ENCODE data around the gene BIRC7. TPM values are rescaled to one million over a fixed set of nuclear protein-coding genes. Genes with fewer than 3 reads are reported as not detected.
A peak's percentile ranks its signal among the peaks of the same experiment; 100 is the strongest.
"Not testable (repeated sequence)": the region's sequence is repeated elsewhere in the genome, so short reads cannot be mapped to it uniquely, and the experiment has no call there.

BIRC7 gene
- total RNA-seq, 1 donor from 2014 or later: not detected

DNA sequence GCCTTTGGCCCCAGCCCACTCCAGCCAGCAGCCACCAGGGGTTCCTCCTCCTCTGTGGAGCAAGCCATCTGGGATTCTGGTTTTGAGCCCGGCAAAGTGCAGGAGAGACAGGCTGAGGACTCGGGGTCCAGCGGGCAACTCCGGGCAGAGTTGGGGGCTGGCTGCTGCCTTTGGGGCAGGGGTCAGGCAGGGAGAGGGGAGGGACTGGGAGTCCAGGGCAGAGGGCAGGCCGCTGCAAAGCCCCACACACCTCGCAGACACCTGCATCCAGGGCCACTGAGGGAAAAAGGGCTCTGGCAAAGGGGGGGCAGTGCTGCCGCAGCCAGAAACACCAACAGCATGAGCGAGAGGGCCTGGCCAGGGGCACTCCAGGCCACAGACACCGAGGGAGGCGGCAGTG, 8.8 kb downstream of the BIRC7 start:
- FAIRE-seq: no peak
- no peak for DNase-seq (ENCODE audit: low spot score in 2 of 2)

DNA sequence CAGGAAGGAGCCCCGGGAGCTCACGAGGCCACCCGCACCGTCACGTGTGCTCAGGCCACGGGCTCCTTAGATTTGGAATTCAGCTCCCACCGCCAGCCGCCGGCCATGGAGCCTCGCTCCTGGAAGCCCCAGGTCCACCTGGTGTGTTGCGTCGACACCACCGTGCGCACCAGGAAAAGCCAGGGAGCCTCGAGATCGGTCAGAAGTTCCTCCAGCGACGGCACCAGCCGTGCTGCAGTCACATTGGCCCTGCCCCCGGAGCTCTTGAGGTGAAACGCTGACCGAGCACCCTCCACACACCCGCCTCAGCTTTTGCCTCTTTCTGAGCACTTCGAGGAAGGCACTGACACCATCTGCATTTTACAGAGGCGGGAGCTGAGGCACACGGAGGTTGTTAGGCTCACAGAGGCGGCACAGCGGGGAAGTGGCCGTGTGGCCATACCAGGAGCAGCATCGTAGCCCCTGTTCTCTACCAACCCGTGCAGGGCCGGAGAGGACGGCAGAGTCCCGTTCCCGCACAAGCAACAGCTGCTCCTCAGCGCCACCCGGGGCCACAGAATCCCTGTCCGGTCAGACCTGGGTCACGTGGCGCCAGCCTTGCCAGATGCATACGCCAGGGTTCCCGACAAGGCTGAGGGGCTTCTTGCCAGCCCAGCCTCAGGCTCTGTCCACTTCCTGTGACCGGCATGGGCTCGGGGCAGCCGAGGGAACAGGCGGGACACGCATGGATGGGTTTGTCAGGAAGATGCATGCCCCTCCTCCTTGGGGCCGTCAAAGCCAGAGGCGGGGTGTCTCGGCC, 11.0 kb downstream of the BIRC7 start:
- DNase-seq (ENCODE audit: low spot score in 2 of 2) (no peak), FAIRE-seq (no peak)

DNA sequence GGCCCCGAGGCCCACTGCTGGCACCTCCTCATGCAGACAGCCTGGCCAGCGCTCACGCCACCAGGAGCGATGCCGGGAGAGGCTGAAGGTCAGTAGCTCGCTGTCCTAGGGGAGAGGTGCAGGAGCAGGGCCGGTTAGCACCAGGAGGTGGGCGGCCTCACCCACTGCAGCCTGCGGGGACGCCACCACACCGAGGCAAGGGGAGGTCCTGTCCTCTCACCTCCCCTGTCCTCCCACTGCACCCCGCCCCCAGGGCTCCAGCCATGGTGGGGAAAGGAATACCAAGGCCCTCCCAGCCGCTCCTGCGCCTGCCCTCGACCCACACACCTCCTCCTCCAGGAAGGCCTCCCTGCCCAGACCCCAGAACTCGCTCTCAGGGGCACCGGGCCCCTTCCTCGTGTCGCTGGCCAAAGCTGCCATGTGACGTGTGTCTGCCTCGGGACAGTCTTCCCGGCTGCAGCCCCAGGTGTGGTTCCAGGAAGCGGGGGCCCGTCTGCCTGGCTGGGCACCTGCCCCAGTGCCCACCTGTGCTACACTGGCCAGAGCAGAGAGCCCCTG, 12.0 kb downstream of the BIRC7 start:
- FAIRE-seq (no peak), DNase-seq (ENCODE audit: low spot score in 2 of 2) (no peak)

DNA sequence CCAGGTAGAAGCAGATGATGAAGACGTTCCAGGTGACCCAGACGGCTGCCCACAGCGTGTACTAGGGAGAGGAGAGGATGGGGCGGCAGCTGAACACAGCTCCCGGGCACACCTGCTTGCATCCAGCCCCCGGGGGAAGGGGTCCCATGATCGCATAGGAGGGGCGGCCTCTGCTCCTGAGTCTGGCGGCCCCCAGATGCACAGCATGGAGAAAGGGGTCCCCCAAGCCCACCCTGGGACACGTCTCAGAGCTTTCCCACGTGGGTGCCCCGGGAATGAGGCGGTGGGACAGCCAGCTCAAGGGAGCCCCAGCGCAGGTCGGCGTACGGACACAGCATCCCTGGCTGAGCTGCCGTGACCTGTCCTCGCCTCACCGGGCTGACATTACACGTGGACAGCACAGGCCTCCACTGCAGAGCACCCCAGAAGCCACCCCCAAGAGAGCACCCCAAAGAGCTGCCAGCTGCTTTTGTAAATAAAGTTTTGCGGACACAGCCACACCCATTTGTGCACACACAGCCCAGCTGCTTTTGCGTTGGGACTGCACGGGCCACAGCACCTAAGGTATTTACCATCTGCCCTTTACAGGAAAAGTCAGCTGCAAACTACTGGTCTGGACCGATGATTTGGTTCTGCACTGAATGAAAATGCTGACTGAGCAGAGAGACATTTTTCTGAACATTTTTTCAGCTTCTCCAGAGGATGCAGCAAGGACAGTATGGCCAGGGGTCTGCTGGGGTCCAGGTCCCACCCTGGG, 13.3 kb downstream of the BIRC7 start:
- FAIRE-seq (no peak), DNase-seq (ENCODE audit: low spot score in 2 of 2) (no peak)

DNA sequence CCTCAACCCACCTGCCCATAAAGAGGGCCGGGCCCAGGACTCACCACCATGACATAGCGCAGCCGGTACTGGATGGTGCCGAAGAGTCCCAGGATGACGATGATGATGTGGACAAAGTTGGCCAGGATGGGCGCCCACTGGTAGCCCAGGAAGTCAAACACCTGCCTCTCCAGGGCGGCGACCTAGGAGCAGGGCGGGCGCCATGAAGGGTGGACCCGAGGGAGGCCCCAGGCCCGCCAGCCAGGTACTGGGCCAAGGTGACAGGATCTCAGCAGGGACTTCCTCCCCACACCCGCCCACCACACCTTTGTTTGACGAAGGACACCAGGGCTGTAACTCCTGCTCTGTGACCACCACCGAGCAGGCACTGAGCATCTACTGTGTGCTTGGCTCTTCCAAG, 14.2 kb downstream of the BIRC7 start:
- no peak for FAIRE-seq

DNA sequence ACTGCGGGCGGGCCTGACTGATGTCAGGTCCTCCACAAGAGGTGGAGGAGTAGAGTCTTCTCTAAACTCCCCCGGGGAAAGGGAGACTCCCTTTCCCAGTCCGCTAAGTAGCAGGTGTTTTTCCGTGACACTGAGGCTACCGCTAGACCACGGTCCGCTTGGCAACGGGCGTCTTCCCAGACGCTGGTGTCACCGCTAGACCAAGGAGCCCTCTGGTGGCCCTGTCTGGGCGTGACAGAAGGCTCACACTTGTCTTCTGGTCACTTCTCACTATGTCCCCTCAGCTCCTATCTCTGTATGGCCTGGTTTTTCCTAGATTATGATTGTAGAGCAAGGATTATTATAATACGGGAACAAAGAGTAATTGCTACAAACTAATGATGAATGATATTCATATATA, 15.6 kb downstream of the BIRC7 start:
- DNase-seq (ENCODE audit: low spot score in 2 of 2): not testable (repeated sequence)

More for the DNA sequence above, 14.2 kb downstream of the BIRC7 start:
- DNase-seq (ENCODE audit: low spot score in 2 of 2): no peak

DNA sequence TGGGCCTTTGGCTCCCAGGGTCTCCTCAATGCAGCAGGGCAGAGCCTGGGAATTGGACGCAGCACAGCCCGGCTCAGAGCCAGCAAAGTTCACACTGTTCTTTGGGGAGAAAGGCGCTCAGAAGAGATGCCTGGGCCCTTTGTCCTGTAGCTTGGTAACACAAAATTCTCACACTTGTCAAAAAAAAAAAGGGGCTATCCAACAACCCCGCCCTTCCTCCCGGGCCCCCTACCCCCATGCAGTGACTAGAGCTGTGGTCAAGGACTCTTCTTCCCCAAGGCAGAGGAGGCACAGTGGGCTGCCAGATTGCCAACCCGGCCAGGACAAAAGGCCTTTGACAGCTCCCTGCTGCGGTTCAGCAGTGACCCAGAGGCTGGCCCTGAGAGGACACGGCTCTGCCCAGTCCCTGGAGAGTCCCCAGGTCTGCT, 16.6 kb downstream of the BIRC7 start:
- DNase-seq (ENCODE audit: low spot score in 2 of 2) (peak; percentile 61 to 69), FAIRE-seq (no peak)

More for the DNA sequence above, 15.6 kb downstream of the BIRC7 start:
- FAIRE-seq: not testable (repeated sequence)

DNA sequence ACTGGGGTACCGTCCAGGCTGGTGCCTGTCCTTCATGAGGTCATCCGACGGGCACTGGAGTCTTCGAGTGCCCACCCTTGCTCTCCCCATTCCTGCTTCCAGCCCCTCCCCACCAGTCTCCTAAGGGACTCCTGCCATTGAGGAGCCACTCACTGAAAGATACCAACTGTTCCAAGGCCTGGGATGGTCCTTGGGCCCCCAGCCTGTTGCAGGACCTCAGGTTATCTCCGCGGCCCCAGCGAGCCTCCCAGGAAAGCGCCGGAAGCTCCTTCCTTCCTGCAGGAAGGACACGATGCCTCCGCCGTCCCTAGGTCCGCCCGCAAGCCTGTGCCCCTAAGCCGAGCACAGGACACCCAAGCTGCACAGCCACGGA, 17.3 kb downstream of the BIRC7 start:
- FAIRE-seq: no peak
- no peak for DNase-seq (ENCODE audit: low spot score in 2 of 2)

DNA sequence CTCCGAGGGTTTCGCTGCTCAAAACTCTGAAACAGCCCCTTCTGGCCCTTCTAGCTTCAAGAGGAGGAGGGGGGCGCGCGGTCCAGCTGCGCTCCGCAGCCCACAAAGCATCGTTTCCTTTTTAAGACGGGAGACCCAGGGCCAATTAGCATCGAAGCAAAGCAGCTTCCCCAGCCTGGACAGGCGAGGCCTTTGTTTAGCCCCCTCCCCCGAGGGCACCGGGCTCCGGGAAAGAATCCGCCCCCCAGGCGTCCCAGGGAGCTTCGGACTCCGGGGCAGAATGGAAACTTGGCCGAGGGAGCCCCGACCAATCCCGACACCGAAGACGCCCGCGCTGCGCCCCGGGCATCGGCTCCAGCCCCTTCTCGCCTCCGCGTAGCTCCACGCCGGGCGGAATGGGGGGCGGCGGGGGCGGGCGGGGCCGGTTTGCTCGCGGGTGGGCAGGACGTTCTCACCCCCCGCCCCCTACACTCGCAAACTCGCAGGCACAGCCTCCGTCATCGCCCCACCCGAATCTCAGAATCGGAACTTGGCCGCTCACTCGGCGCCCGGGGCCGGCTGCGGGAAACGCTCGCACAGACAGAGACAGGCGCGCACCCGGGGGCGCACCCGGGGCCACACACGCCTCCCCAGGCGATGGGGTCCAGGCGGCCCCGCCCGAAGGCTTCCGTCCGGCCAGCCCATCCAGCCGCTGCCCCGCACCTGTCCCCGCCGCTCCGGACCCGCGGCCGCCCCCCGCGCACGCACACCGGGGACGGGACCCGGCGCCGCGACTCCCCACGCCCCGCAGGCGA, 17.9 kb downstream of the BIRC7 start:
- FAIRE-seq (no peak), DNase-seq (ENCODE audit: low spot score in 2 of 2) (peak; percentile 70 to 81)

DNA sequence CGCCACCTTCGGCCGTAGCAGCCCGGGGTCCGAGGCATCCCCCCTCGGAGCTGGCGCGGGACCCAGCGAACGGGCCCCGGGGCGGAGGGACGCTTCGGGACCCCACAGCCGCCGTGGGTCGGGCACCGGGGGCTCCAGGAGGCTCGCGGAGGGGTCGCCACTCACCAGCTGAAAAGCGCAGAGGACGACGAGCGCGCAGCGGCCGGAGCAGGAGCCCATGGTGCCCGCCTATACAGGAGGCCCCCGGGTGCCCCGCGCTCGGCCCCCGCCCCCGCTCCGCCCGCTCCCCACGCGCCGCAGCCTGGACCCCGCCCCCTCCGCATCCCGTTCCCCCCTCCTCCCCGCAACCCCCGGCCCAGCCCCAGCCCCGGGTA, 18.5 kb downstream of the BIRC7 start, which contains the start of gene NKAIN4:
NKAIN4 (minus strand) TSS at position 232 of the 374 bp plus-strand sequence; CDS start at position 219, 13 bp downstream.
- DNase-seq (ENCODE audit: low spot score in 2 of 2): no peak
- FAIRE-seq: no peak

DNA sequence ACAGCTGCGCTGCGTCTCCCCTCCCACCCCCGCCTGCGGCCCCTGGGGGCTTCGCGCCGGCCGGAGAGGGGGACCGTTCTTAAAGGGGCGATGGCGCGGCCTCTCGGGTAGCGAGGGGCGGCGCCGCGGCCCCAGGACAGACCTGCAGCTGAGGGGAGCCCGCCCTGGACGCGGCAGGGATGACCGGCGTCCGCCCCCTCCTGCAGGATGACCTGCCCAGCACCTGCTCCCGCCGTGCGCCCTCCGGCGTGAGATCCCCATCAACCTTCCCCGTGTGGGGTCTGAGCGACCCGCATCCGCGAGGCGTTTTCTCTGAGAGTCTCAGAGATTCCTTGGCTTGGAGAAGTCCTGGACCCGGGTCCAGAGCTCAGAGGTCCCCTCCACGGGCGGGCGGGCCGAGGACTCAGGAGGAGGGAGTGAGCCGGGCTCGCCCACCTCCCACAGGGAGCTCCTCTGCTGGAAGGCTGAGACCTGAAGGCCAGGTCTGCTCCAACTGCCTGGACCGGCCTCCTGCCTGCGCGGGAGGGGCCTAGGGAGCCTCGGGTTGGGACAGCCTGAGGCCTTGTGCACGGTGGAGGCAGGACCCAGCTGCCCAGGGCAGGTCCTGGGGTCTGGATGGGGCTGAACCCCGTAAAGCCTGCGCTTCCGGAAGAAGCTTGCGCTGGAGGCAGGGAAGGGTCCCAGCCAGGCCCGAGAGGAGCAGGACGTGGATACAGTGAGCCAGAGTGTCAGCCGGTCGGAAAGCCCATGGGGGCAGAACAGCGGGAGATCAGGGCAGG, 19.1 kb downstream of the BIRC7 start:
- FAIRE-seq (no peak), DNase-seq (ENCODE audit: low spot score in 2 of 2) (no peak)

DNA sequence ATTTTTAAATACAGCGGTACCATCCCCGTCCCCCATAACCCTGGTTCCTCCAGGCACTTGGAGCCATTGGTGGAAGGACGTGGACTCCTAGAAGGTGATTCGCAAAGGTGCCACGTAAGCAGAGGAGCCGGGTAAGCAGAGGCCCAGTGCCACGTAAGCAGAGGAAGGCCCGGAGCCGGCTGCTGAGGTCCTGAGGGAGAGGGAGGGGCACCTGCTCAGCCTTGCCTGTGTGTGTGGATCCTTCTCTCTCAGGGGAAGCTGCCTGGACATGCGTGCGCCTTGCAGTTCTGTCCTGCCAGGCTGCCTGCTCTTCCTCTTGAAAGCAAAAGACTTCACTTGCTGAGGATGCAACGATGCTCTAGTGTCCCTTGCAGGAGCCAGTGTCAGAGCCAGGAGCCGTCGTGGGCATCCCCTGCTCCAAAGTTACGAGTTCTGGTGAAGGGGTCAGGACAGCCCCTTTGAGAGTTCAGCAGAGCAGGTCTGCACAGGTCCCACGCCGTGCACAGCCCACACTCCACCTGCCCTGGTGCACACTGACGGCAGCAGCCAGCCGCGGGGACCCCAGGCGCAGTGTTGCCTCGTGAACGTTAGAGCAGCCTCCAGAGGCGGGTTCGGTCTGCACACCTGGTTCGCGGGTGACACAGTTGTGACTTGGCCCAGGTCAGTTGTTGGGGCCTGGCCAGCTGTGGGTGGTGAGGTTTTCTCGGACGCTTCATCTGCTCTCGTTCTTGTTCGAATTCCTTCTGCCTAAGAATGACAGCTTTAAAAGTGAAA, 20.4 kb downstream of the BIRC7 start:
- DNase-seq (ENCODE audit: low spot score in 2 of 2) (no peak), FAIRE-seq (no peak)

DNA sequence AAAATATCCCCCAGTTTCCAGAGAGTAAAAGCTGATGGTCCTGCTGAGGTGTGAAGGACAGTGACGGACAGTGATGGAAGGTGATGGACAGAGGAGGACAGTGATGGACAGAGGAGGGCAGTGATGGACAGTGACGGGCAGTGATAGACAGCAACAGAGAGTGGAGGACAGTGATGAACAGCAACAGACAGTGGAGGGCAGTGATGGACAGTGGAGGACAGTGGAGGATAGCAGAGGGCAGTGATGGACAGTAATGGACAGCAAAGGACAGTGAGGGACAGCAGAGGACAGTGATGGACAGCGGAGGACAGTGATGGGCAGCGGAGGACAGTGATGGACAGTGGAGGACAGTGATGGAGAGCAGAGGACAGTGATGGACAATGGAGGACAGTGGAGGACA, 21.2 kb downstream of the BIRC7 start:
- DNase-seq (ENCODE audit: low spot score in 2 of 2) (no peak), FAIRE-seq (no peak)

DNA sequence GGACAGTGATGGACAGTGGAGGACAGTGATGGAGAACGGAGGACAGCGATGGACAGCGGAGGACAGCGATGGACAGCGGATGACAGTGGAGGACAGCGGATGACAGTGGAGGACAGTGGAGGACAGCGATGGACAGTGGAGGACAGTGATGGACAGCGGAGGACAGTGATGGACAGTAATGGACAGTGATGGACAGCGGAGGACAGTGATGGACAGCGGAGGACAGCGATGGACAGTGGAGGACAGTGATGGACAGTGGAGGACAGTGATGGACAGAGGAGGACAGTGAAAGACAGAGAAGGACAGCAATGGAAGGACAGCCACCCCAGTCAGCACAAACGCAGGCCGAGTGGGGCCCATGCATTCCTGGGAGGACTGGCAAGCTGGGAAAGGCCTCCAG, 21.9 kb downstream of the BIRC7 start:
- FAIRE-seq (no peak), DNase-seq (ENCODE audit: low spot score in 2 of 2) (no peak)

DNA sequence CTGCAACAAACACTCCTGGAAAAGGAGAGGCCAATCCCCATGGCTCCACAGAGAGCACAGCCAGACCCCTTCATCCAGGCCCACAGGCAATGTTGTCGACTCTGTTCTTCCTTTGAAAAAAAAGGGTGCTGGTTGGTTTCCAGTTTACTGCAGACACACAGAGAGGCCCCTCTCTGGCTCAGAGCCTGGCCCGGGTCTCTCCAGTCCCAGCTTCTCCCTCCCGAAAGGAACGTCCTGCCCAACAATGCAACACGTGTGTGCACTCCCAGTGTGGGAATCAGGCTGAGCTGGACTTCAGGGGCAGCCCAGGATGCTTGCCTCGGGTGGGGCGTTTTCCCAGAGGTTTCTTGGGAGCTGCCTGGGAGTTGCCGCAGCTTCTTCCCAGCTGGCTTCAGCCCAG, 23.1 kb downstream of the BIRC7 start:
- no peak for FAIRE-seq
- DNase-seq (ENCODE audit: low spot score in 2 of 2): no peak

DNA sequence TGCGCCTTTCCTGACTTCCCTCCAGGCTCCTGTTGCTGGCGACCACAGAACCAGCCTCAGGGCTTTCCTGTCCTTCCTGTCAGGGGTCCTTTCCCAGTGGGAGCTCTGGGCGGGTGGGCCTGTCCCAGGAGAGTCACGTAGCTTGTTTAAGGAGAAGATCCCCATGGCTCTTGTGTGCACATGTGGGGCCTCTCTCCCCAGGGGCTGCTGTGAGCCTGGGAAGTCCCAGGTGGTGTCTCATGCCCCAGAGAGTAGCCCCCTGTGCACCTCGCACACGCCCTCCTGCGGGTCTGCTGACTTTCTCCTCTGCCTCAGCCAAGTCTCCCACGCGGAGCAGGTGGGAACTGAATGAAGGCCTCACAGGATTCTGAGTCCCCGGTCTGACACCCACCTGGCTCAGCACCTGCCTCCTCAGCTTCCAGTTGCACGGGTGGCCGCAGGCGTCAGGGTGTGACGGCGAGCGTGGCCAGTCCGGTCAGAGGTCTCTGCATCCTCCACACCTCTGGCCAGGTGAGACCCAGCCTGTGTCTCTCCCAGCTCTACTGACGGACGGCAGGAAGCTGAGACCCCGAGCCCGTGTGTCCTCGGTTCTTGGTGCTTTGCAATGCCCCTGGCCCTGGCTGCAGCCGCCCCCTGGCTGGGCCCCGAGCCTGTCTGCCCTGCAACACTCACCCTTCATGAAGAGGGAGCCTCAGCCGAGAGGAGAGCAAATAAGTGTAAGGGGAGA, 24.2 kb downstream of the BIRC7 start:
- DNase-seq (ENCODE audit: low spot score in 2 of 2) (no peak), FAIRE-seq (no peak)

DNA sequence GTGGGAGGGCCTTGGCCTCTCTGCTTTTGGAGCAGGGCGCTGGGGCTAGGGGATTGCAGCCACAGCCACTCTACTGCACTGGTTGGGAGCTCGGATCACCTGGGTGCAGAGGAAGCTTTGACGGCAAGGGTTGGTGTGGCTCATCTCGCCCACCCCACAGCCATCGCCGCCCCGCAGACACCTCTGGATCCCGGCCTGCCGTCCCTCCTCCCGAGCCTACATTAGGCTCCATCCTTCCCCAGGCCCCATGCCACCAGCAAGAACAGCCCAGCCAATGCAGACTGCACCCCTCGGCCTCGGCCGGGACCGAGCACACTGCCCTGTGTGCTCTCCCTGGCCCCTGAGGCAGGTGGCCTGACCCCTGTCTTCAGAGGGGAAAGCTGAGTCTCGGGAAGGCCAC, 24.8 kb downstream of the BIRC7 start:
- FAIRE-seq (no peak), DNase-seq (ENCODE audit: low spot score in 2 of 2) (no peak)

DNA sequence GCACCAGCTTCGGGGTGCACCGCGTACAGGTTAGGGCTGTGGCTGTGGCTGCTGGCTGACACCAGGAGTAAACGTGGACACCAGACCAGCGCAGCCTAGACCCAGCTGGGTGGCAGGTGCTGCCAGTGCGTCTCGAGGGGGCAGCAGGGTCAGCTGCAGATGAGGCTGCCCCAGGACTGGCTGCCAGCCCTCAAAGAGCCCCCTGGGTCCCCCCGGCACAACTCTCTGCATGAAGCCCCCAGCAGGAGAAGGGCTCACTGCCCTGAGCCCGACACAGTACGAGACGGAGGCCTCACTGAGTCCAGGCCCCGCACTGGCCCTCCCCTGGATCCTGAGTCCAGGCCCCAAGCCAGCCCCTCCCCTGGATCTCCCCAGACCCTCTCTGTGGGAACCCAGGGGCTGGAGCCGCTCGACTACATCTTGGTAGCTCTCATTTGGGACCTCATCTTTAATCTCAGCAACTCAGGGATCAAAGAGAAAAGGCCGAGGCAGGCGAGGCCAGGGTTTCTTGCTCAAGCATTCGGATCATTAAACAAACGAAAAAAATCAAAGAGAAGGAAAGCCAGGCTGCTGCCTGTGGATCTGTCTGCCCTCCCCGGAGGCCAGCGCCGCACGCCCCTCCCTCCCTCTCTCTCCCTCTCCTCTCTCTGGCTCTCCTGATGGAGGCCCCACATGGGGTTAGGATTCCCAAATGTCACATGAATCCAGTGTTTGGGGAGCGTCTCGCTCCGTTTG, 25.5 kb downstream of the BIRC7 start:
- FAIRE-seq: no peak
- no peak for DNase-seq (ENCODE audit: low spot score in 2 of 2)

Data from frontal cortex (tissue), 4 donors.